ENCODE data around the gene THRA. TPM values are rescaled to one million over a fixed set of nuclear protein-coding genes. Genes with fewer than 3 reads are reported as not detected.

THRA gene
- total and polyA plus RNA-seq, 9 donors, result 57.3 to 75.2 (median 63.8) TPM

DNA sequence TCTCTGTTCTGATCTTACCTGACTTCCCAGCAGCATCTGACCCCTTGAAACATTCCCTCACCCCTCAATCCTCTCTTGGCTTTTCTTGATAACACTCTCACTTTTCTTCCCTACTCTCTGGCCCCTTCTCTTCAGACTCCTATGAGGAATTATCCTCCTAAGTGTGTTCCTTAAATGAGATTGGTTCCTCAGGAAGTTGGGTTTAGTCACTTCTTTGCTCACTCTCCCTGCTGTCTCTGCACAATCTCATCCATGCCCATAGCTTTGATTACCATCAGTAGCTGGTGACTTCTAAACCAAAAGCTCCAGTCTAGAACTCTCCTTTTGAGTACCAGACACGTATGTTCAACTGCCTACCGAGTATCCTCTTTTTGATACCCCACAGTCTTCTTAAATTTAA lies 21.6 kb upstream of the THRA start:
- no peaks in the 10 kb centered on the region for H3K9me3 ChIP-seq (replicated peaks; ENCODE audit: control insufficient read depth, low read depth, low read length)
- H3K36me3 ChIP-seq (ENCODE audit: control insufficient read depth, insufficient read depth, low read length), result peaks cover 34% of the 10 kb centered on the region
- no peak overlapping the region for H3K27ac ChIP-seq (ENCODE audit: low read length)
- no peaks in the 10 kb centered on the region for H3K27me3 ChIP-seq (ENCODE audit: control insufficient read depth, insufficient read depth, low read length)
- peaks cover 9% of the 10 kb centered on the region for H3K4me1 ChIP-seq (ENCODE audit: control insufficient read depth, insufficient read depth, low read length)
- 83% methylated on average over 2 of the region's 2 CpGs for WGBS (ENCODE audit: insufficient coverage)
- no peak overlapping the region for H3K4me3 ChIP-seq (ENCODE audit: low read length)
- DNase-seq, result no peak

DNA sequence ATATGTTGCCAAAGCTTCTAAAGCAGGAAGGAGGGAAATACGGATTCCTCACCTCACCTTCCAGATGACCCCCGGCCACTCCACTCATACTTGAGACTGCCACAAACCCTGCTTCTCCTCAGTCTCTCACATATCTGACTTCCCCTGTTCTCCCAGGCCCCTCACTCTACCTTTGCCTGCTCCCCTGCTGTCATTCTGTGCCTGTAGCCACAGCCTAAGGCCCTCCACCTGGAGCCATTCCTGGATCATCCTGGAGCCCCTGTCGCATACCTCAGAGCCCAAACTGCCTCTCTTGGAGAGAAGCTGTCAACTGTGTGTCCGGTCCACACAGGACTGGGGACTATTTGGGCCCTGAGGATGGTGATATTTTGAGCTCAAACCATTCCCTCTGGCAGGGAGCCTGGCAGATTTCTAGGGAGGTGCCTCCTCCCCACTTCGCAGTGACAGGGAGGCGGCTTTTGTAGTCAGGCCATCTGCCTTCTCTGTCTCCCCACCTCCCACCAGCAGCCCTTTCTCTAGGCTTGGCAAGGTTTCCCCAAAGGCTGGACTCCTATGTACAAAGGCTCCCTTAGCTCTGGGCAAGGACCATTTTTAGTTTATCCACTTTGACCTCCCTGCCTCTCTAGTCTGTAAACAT lies 6.3 kb upstream of the THRA start:
- Histone ChIP-seq H3K27me3 (ENCODE audit: control insufficient read depth, insufficient read depth, low read length) (no peaks in the 10 kb centered on the region), H3K4me1 (ENCODE audit: control insufficient read depth, insufficient read depth, low read length) (peaks cover 24% of the 10 kb centered on the region), H3K36me3 (ENCODE audit: control insufficient read depth, insufficient read depth, low read length) (peaks cover 15% of the 10 kb centered on the region), H3K9me3 (replicated peaks; ENCODE audit: control insufficient read depth, low read depth, low read length) (no peaks in the 10 kb centered on the region), H3K27ac (ENCODE audit: low read length) (no peak overlapping the region), H3K4me3 (ENCODE audit: low read length) (no peak overlapping the region)
- 74% methylated on average over 3 of the region's 6 CpGs for WGBS (ENCODE audit: insufficient coverage)
- DNase-seq, result no peak

DNA sequence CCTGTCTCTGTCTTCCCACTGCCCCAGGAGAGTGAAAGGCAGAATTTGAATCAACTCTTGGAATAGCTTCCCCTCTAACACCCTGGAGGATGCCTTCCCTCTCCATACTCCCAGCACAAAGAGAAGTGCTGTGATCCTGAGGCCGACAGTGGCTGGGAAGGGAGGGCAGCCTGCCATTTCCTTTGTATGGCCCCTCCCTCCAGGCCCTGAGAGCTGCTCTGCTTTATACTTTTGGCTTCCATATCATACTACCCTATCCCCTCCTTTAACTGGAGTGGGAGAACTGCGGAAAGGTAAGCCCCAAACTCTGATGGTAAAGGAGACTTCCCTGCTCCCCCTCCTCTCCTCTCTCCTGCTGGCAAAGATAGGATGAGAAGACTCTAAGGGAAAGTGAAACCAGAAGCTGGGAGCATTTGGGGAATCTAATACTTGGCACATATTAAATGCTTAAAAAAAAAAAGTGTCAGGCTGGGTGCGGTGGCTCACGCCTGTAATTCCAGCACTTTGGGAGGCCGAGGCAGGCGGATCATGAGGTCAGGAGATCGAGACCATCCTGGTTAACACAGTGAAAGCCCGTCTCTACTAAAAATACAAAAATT lies 4.5 kb upstream of the THRA start:
- peak; percentile 87 for DNase-seq
- Histone ChIP-seq H3K36me3 (ENCODE audit: control insufficient read depth, insufficient read depth, low read length) (peaks cover under 1% of the 10 kb centered on the region), H3K4me3 (ENCODE audit: low read length) (no peak overlapping the region), H3K27ac (ENCODE audit: low read length) (peak overlapping the region; percentile 60), H3K9me3 (replicated peaks; ENCODE audit: control insufficient read depth, low read depth, low read length) (no peaks in the 10 kb centered on the region), H3K4me1 (ENCODE audit: control insufficient read depth, insufficient read depth, low read length) (peaks cover 31% of the 10 kb centered on the region), H3K27me3 (ENCODE audit: control insufficient read depth, insufficient read depth, low read length) (no peaks in the 10 kb centered on the region)
- no CpG with 5 or more reads among the region's 8 CpGs for WGBS (ENCODE audit: insufficient coverage)

DNA sequence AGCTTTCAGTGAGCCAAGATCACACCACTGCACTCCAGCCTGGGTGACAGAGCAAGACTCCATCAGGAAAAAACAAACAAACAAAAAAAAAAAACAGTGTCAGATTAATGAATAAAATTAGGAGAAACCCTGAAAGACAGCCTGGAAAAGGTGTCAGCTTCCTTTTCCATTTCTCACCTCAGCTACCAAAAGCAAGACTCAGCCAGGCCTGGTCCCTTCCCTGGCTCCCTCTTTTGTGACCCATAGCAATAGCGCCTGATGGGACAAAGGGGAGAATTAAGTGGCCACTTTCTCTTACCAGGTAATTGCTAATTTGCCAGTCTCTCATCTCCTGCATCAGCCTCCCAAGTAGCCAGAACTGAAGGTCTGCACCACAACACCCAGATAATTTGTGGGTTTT lies 3.9 kb upstream of the THRA start:
- WGBS (ENCODE audit: insufficient coverage), result no CpG with 5 or more reads among the region's 1 CpG
- Histone ChIP-seq H3K27ac (ENCODE audit: low read length) (peak overlapping the region; percentile 38), H3K36me3 (ENCODE audit: control insufficient read depth, insufficient read depth, low read length) (no peaks in the 10 kb centered on the region), H3K27me3 (ENCODE audit: control insufficient read depth, insufficient read depth, low read length) (no peaks in the 10 kb centered on the region), H3K4me1 (ENCODE audit: control insufficient read depth, insufficient read depth, low read length) (peaks cover 30% of the 10 kb centered on the region), H3K9me3 (replicated peaks; ENCODE audit: control insufficient read depth, low read depth, low read length) (no peaks in the 10 kb centered on the region), H3K4me3 (ENCODE audit: low read length) (no peak overlapping the region)
- no peak for DNase-seq

DNA sequence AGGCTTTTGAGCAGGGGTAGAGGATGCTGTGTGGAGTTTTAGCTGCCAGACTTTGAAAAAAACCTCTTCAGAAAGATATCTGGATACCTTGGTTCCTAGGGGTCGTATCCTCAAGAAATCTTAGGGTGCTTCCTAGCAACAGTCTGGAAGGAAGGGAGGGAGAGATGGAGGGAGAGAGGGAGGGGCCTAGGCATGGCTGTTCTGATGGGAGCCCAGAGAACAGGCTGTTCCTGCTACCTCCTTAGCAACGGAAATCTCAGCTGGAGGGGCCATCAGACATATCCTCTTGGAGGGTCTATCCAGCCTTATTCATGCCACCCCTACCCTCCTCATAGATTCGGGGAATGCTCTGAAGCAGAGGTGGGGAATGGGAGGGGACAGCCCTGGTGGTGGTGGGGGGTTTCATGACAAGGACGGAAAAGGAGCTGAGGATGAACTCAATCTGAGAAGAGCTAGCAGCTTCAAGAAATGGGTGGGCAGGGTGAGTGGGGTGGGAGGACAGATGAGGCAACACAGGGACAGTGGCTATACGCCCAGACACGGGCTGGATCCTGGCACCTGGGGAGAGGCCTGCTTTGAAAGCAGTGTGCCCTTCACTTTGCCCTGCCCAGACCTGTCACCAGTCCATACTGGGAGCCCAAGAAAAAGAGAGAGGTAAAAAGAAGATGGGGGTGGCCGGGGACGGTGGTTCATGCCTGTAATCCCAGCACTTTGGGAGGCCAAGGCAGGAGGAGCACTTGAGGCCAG lies 2.9 kb upstream of the THRA start:
- WGBS (ENCODE audit: insufficient coverage), result 59% methylated on average over 3 of the region's 8 CpGs
- no peaks in the 10 kb centered on the region for H3K27me3 ChIP-seq (ENCODE audit: control insufficient read depth, insufficient read depth, low read length)
- no peak overlapping the region for H3K27ac ChIP-seq (ENCODE audit: low read length)
- H3K4me3 ChIP-seq (ENCODE audit: low read length), result no peak overlapping the region
- H3K36me3 ChIP-seq (ENCODE audit: control insufficient read depth, insufficient read depth, low read length), result no peaks in the 10 kb centered on the region
- H3K4me1 ChIP-seq (ENCODE audit: control insufficient read depth, insufficient read depth, low read length), result peaks cover 38% of the 10 kb centered on the region
- no peaks in the 10 kb centered on the region for H3K9me3 ChIP-seq (replicated peaks; ENCODE audit: control insufficient read depth, low read depth, low read length)
- no peak for DNase-seq

DNA sequence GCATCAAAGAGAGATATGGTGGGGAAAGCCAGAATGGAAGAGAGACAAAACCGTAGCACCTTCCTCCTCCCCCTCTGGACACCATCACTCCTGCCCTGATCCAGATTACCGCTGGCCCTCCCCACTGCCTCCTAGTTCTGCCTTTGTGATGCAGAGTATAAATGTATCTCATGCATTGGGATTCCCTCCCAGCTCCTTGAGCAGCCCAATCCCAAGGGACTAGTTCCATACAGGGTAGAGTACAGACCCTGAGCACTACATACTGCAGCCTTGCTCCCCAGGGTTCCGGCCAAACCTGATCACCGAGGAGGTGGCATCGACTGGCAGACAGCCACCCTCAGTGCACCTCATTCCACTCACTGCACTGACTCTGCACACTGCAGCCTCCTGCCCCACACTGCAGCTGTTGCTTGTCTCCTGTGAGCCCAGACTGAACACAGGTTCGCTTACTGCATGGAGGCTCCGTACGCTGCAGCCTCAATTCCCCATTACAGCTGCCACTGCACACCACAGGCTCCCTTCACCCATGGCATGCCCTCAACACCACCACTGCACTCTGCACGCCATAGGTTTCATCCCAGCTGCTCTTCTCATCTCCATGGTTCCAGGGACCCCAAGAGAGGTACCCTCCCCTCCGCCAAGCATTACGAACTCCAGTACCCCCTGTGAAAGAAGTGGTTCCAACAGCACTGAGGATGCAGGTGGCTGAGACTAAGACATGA lies 1.7 kb upstream of the THRA start:
- H3K4me3 ChIP-seq (ENCODE audit: low read length), result no peak overlapping the region
- H3K27ac ChIP-seq (ENCODE audit: low read length), result no peak overlapping the region
- peaks cover 49% of the 10 kb centered on the region for H3K4me1 ChIP-seq (ENCODE audit: control insufficient read depth, insufficient read depth, low read length)
- no peak for DNase-seq
- peaks cover 2% of the 10 kb centered on the region for H3K36me3 ChIP-seq (ENCODE audit: control insufficient read depth, insufficient read depth, low read length)
- WGBS (ENCODE audit: insufficient coverage), result 53% methylated on average over 7 of the region's 11 CpGs
- no peaks in the 10 kb centered on the region for H3K9me3 ChIP-seq (replicated peaks; ENCODE audit: control insufficient read depth, low read depth, low read length)
- H3K27me3 ChIP-seq (ENCODE audit: control insufficient read depth, insufficient read depth, low read length), result no peaks in the 10 kb centered on the region

GRCh38 chr17:40061609-40062038 lies 1.1 kb upstream of the THRA start:
- Histone ChIP-seq H3K27ac (ENCODE audit: low read length) (no peak overlapping the region), H3K4me1 (ENCODE audit: control insufficient read depth, insufficient read depth, low read length) (peaks cover 52% of the 10 kb centered on the region), H3K36me3 (ENCODE audit: control insufficient read depth, insufficient read depth, low read length) (peaks cover 2% of the 10 kb centered on the region), H3K9me3 (replicated peaks; ENCODE audit: control insufficient read depth, low read depth, low read length) (no peaks in the 10 kb centered on the region), H3K27me3 (ENCODE audit: control insufficient read depth, insufficient read depth, low read length) (no peaks in the 10 kb centered on the region), H3K4me3 (ENCODE audit: low read length) (no peak overlapping the region)
- 65% methylated on average over 5 of the region's 10 CpGs for WGBS (ENCODE audit: insufficient coverage)
- DNase-seq, result peak; percentile 21

DNA sequence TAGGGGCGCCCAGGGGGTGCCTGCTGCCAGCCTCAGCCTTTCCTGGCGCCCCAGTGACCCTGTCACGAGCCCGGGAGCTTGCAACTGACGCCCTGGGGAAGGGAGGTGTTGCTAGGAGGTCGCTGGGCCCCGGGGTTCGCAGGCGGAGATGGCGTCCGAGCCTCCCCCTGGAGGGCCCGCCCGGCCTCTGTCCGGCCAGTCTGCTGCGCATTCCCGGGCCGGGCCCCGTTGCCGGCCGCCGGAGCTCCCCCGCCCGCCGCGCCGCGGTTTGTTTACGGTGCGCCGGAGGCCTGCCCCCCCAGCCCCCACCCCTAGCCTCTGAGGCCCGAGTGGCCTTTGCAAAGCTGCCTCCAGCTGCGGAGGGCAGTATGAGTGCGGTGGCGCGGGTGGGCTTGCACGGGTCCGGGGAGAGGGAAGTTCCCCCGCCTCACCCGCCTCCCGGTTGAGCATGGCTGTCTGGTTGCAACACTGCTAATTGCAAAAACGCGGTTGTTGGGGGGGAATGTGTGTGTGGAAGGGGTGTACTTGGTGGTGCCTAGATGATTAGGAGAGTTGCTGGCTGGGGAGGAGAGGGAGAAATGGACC lies 514 bp downstream of the THRA start:
- Histone ChIP-seq H3K27me3 (ENCODE audit: control insufficient read depth, insufficient read depth, low read length) (no peaks in the 10 kb centered on the region), H3K4me1 (ENCODE audit: control insufficient read depth, insufficient read depth, low read length) (peaks cover 59% of the 10 kb centered on the region), H3K9me3 (replicated peaks; ENCODE audit: control insufficient read depth, low read depth, low read length) (no peaks in the 10 kb centered on the region), H3K36me3 (ENCODE audit: control insufficient read depth, insufficient read depth, low read length) (peaks cover 7% of the 10 kb centered on the region), H3K4me3 (ENCODE audit: low read length) (peak overlapping the region; percentile 99), H3K27ac (ENCODE audit: low read length) (peak overlapping the region; percentile 87)
- 0% methylated on average over 25 of the region's 42 CpGs for WGBS (ENCODE audit: insufficient coverage)
- DNase-seq, result no peak

- WGBS (ENCODE audit: insufficient coverage), result 5% methylated on average over 9 of the region's 10 CpGs
- Histone ChIP-seq H3K4me1 (ENCODE audit: control insufficient read depth, insufficient read depth, low read length) (peaks cover 63% of the 10 kb centered on the region), H3K27me3 (ENCODE audit: control insufficient read depth, insufficient read depth, low read length) (no peaks in the 10 kb centered on the region), H3K27ac (ENCODE audit: low read length) (peak overlapping the region; percentile 87), H3K36me3 (ENCODE audit: control insufficient read depth, insufficient read depth, low read length) (peaks cover 7% of the 10 kb centered on the region), H3K4me3 (ENCODE audit: low read length) (peak overlapping the region; percentile 99), H3K9me3 (replicated peaks; ENCODE audit: control insufficient read depth, low read depth, low read length) (no peaks in the 10 kb centered on the region)
- DNase-seq, result peak; percentile 35
Observed at GRCh38 chr17:40063901-40064531, 1.3 kb downstream of the THRA start.

Data from muscle of leg (tissue), 11 donors.